Calu3 (cell line): ENCODE measurements around the gene ZNF266. TPM values are rescaled to one million over a fixed set of nuclear protein-coding genes. Genes with fewer than 3 reads are reported as not detected.
A peak's percentile ranks its signal among the peaks of the same experiment; 100 is the strongest.

Experiments used
- Bru-seq: library from RNA; stranded (reverse); fragments of 400-500 nt; gene quantifications from one replicate; lab custom pipeline; 2021; lab: Mats Ljungman, UMichigan
- BruChase-seq, 2 experiments: library from RNA; stranded (reverse); fragments of 400-500 nt; gene quantifications; one replicate each; lab custom pipeline; 2021; lab: Mats Ljungman, UMichigan
- BruUV-seq: library from RNA; stranded (reverse); fragments of 400-500 nt; replicated peaks from 2 replicates; lab custom pipeline; 2021; lab: Mats Ljungman, UMichigan
- CTCF ChIA-PET: fragments of 300-600 bp; sonication (Branson Sonifier 250); formaldehyde crosslinking; loops from one replicate; lab custom pipeline; 2022; ENCODE audit warnings: antibody characterized with exemption; lab: Charles Lee
- DNase-seq: peaks from one replicate; pipeline ENCODE4 v3.0.0; 2022
- H3K27ac Mint-ChIP-seq: one replicate; pipeline ENCODE4 v1.8.0; 2022; ENCODE audit warnings: mixed read lengths; ENCODE audit not compliant: unreplicated experiment
- H3K27me3 Mint-ChIP-seq: one replicate; pipeline ENCODE4 v1.8.0; 2022; ENCODE audit warnings: mixed read lengths; ENCODE audit not compliant: unreplicated experiment
- H3K36me3 Mint-ChIP-seq: one replicate; pipeline ENCODE4 v1.8.0; 2022; ENCODE audit warnings: mild to moderate bottlenecking, moderate library complexity, mixed read lengths; ENCODE audit not compliant: insufficient read depth, unreplicated experiment
- H3K4me1 Mint-ChIP-seq: one replicate; pipeline ENCODE4 v1.8.0; 2022; ENCODE audit warnings: mild to moderate bottlenecking, low read depth, mixed read lengths; ENCODE audit not compliant: unreplicated experiment
- H3K4me3 Mint-ChIP-seq: one replicate; pipeline ENCODE4 v1.8.0; 2022; ENCODE audit warnings: mild to moderate bottlenecking, low read depth, moderate library complexity, mixed read lengths; ENCODE audit not compliant: unreplicated experiment
- H3K9me3 Mint-ChIP-seq: one replicate; pipeline ENCODE4 v1.8.0; 2022; ENCODE audit warnings: low read depth, mixed read lengths; ENCODE audit not compliant: unreplicated experiment
- intact Hi-C: fragments of 100-400 bp; cut with micrococcal nuclease; formaldehyde crosslinking; loops from one replicate; pipeline ENCODE4 v1.10.0; 2022; ENCODE audit not compliant: unreplicated experiment
- long read RNA-seq: library from polyadenylated mRNA; stranded (forward); transcript quantifications from one replicate; pipeline ENCODE4 v2.0.0, GENCODE V29; 2022
- total RNA-seq: library from RNA; stranded (reverse); gene quantifications from 2 replicates; pipeline ENCODE4 v1.2.3, GENCODE V29; 2022
- TF ChIP-seq, protein P1 (sequence below): fragments of 200-600 bp; IDR thresholded peaks from one replicate; pipeline ENCODE4 v1.8.0; 2022; ENCODE audit warnings: antibody characterized with exemption; ENCODE audit not compliant: unreplicated experiment

The ZNF266 gene
- 12.7 and 13.1 TPM in 2 replicates for total RNA-seq
- percentile 70 among the genes with signal in this experiment for Bru-seq, nascent RNA
- BruChase-seq, experiment 1, labeled RNA remaining after a 6-hour chase: percentile 73 among the genes with signal in this experiment
- BruChase-seq, experiment 2, labeled RNA remaining after a 2-hour chase: percentile 72 among the genes with signal in this experiment
- long read RNA-seq, partial matches to known transcripts: 0 of 7 reads
- long read RNA-seq, other reads (novel, unspliced or antisense): 6 of 7 reads

- intact Hi-C loops: no loop called here
- Mint-ChIP-seq H3K36me3 (peaks cover 25% of the 10 kb centered on the region), H3K27me3 (no peaks in the 10 kb centered on the region), H3K27ac (peak within 1 kb of the TSS; percentile 90), H3K4me3 (peak within 1 kb of the TSS; percentile 77), H3K9me3 (peaks cover 3% of the 10 kb centered on the region), H3K4me1 (peaks cover 9% of the 10 kb centered on the region)
- peak; percentile 80 for DNase-seq
- CTCF ChIA-PET: interaction anchor here (0.8 kb wide), 1 partner anchor 12 kb away, joined by 4 read pairs; no protein-coding TSS in a partner anchor
- TF ChIP-seq, protein P1, sequence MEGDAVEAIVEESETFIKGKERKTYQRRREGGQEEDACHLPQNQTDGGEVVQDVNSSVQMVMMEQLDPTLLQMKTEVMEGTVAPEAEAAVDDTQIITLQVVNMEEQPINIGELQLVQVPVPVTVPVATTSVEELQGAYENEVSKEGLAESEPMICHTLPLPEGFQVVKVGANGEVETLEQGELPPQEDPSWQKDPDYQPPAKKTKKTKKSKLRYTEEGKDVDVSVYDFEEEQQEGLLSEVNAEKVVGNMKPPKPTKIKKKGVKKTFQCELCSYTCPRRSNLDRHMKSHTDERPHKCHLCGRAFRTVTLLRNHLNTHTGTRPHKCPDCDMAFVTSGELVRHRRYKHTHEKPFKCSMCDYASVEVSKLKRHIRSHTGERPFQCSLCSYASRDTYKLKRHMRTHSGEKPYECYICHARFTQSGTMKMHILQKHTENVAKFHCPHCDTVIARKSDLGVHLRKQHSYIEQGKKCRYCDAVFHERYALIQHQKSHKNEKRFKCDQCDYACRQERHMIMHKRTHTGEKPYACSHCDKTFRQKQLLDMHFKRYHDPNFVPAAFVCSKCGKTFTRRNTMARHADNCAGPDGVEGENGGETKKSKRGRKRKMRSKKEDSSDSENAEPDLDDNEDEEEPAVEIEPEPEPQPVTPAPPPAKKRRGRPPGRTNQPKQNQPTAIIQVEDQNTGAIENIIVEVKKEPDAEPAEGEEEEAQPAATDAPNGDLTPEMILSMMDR: peak; percentile 54
- BruUV-seq: TSS peak; percentile 54
Measured at GRCh38 chr19:9435279-9436268, at the start of gene ZNF266. TSS of gene ZNF266 (minus strand) at chr19:9435573. CDS start at chr19:9420089, 15,484 bp downstream.

GRCh38 chr19:9485140-9485539 is 49.8 kb upstream of the ZNF266 start:
- DNase-seq: no peak
- no peaks in the 10 kb centered on the region for H3K4me1 Mint-ChIP-seq
- TF ChIP-seq, protein P1: no peak
- no TSS peak for BruUV-seq
- intact Hi-C loops: no loop called here
- H3K4me3 Mint-ChIP-seq: no peak overlapping the region
- no peaks in the 10 kb centered on the region for H3K27me3 Mint-ChIP-seq
- H3K9me3 Mint-ChIP-seq: peaks cover 5% of the 10 kb centered on the region
- H3K27ac Mint-ChIP-seq: no peak overlapping the region
- no peaks in the 10 kb centered on the region for H3K36me3 Mint-ChIP-seq
- CTCF ChIA-PET: no interaction called here

GRCh38 chr19:9474975-9475374 is 39.6 kb upstream of the ZNF266 start:
- CTCF ChIA-PET: no interaction called here
- Mint-ChIP-seq H3K36me3 (no peaks in the 10 kb centered on the region), H3K4me1 (no peaks in the 10 kb centered on the region), H3K4me3 (no peak overlapping the region), H3K27me3 (no peaks in the 10 kb centered on the region), H3K27ac (no peak overlapping the region), H3K9me3 (peaks cover 19% of the 10 kb centered on the region)
- intact Hi-C loops: no loop called here
- TF ChIP-seq, protein P1: no peak
- BruUV-seq: no TSS peak
- no peak for DNase-seq

DNA sequence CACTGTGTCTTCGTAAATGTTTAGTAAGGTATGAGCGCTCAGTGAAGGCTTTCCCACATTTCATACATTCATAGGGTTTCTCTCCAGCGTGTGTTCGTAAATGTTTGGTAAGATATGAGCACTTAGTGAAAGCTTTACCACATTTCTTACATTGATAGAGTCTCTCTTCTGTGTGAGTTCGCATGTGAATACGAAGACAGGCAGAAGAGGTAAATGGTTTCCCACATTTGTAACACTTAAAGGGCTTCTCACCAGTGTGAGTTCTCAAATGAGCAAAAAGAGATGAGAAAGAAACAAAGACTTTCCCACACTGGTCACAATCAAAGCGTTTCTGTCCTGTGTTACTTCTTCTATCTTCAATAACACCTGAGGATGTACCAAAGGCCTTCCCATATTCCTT is 31.8 kb upstream of the ZNF266 start:
- BruUV-seq: no TSS peak
- CTCF ChIA-PET: no interaction called here
- TF ChIP-seq, protein P1: no peak
- Mint-ChIP-seq H3K27ac (no peak overlapping the region), H3K4me1 (no peaks in the 10 kb centered on the region), H3K9me3 (peaks cover 10% of the 10 kb centered on the region), H3K27me3 (no peaks in the 10 kb centered on the region), H3K36me3 (no peaks in the 10 kb centered on the region), H3K4me3 (no peak overlapping the region)
- intact Hi-C loops: no loop called here
- DNase-seq: no peak
